Stimulated activated CD8-positive, alpha-beta memory T cell treated with anti-CD3 and anti-CD28 coated beads, Interleukin-2, amount 100 ng/mL, for 48 hours (primary cell): ENCODE data around the gene CTU1.
A peak's percentile ranks its signal among the peaks of the same experiment; 100 is the strongest.
"Not testable (repeated sequence)": the region's sequence is repeated elsewhere in the genome, so short reads cannot be mapped to it uniquely, and the experiment has no call there.

Experiments
- DNase-seq, 2 donors: peaks; one replicate each; pipeline ENCODE4 v3.0.0-alpha.2; 2020; ENCODE audit warnings: low read depth in 2 of 2

CTU1 gene

DNA sequence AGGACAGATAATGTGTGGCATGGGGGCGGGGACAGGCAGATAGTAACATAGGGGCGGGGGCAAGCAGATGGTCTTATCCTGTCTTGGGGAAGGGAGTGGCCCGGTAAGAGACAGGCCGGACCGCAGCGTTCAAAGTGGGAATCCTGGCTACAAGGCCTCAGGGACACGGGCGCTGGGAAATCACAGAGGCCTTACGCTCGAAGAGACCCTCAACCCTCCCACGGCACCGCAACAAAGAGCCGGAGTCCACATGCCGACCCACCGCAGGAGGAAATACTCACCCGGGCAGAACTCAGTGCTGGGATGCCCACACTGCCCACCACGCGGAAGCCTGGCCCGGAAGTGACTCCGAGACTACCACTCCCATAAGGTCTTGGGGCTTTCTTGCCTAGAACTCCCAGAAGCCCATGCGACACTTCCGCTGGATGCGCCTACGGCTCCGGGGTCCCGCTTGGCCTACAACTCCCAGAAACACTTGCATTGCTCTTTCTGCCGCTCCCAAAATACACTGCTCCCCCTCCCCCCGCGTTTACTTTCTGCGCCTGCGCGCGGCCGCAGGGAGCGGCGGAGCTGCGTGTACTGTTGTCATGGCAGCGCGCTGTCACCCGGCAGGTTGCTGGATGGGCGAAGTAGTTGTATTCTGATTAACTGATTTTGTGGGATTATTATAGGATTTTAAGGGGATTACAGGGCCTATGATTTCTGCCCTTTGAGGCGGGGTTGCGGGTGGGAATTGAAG, at the start of gene CTU1:
Gene CTU1 (minus strand): TSS at position 344 of the 739 bp plus-strand sequence. CDS start 3,840 bp downstream, outside the sequence.
- peak; percentile 95 to 96 for DNase-seq

DNA sequence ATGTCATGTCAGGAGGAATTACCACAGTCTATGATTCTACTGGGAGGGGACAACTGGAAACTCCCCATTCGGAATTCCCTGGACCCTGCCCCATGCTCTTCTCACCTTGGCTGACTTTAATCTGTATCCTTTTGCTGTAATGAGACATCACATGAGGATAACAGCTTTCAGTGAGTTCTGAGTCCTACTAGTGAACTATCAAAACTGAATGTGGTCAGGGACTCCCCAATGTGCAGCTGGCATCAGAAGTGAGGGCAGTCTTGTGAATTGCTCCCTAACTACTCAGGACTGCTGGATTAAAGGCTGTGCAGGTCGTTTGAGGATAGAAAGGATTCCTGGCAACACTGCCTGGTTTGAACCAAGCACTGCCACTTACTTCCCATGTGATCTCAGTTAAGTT, 49.1 kb upstream of the CTU1 start:
- no peak for DNase-seq

DNA sequence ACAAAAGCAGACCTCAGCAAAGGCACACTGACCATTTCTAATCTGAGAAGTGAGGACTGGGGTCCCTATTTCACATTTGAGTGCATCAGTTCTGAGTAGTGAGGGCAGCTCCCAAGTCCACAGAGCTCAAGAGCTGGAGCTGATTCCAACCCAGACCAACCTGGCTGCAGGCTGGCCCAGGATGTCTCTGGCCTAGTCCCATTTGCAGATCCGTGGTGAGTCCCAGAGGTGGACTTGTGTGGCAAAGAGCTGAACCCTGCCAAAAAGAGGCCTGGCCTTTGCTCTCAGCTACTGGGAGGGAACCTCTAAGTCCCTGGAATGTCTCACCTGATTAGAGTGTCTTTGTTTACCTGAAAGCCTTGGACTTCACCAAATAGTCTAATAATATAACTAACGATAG, 48.5 kb upstream of the CTU1 start:
- DNase-seq: no peak

GRCh38 chr19:51150627-51151026, 42.4 kb upstream of the CTU1 start:
- no peak for DNase-seq

- DNase-seq: no peak
Observed at GRCh38 chr19:51148580-51148979, 40.4 kb upstream of the CTU1 start.

GRCh38 chr19:51147663-51148062, 39.5 kb upstream of the CTU1 start:
- no peak for DNase-seq

GRCh38 chr19:51146751-51147150, 38.5 kb upstream of the CTU1 start:
- DNase-seq: no peak

GRCh38 chr19:51145916-51146493, 37.8 kb upstream of the CTU1 start:
- DNase-seq: no peak

DNA sequence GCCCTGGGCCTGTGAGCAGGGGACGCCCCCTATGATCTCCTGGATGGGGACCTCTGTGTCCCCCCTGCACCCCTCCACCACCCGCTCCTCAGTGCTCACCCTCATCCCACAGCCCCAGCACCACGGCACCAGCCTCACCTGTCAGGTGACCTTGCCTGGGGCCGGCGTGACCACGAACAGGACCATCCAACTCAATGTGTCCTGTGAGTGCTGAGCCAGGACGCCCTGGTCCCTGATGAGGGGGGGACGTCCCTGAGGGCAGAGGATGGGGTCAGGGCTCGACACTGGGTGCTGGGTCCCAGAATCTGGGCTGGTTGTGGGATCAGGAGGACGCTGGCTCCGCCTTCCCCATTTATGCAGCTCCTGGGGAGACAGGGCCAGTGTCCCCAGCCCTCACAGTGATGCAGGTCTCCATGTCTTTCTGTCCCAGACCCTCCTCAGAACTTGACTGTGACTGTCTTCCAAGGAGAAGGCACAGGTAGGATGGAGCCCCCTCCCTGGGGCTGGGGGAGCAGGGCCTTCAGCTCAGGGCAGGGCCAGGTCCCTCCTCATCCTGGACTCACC, 36.4 kb upstream of the CTU1 start:
- DNase-seq: no peak

- DNase-seq: no peak
Observed at GRCh38 chr19:51143486-51143885, 35.3 kb upstream of the CTU1 start.

- DNase-seq: not testable (repeated sequence)
Observed at GRCh38 chr19:51142809-51143475, 34.7 kb upstream of the CTU1 start.

GRCh38 chr19:51142119-51142518, 33.9 kb upstream of the CTU1 start, which contains the start of gene SIGLEC7:
Gene SIGLEC7 (plus strand): TSS chr19:51142301. CDS start chr19:51142370, 69 bp downstream.
- DNase-seq: no peak

- no peak for DNase-seq
Observed at GRCh38 chr19:51141181-51141580, 33.0 kb upstream of the CTU1 start.

GRCh38 chr19:51140441-51140840, 32.2 kb upstream of the CTU1 start:
- DNase-seq: no peak

DNA sequence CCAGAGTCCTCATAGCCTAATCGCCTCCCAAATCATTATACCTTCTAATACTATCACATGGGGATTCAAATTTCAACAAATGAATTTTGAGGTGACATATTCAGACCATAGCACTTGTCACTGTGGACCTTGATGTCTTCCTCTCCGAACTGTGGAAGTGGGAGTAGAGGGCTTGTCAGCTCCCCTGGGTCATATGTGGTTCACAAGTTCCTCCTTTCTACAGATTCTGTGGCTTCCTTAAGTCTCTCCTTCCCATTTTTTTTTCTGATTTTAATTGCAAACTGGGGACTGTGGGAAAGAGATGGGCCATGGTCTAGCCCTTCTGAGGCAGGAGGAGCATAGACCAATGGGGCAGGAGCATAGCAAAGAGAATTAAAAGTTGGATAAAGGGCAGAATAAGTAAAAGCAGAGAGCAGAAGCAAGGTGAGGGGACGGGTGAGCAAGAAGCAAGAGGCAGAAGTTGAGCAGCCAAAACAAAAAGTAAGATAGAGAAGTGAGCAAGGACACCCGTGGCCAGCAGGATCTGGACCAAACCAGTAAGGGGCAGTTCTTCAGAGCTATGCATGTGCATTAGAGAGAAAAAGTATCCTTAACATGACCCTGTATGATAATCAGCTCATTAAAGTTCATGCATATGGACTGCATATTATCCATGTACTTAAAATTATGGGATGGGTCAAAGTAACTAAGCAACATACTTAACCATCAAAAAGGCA, 31.2 kb upstream of the CTU1 start:
- DNase-seq: no peak

GRCh38 chr19:51138549-51138979, 30.4 kb upstream of the CTU1 start:
- DNase-seq: no peak

- DNase-seq: no peak
Observed at GRCh38 chr19:51137792-51138425, 29.7 kb upstream of the CTU1 start.

DNA sequence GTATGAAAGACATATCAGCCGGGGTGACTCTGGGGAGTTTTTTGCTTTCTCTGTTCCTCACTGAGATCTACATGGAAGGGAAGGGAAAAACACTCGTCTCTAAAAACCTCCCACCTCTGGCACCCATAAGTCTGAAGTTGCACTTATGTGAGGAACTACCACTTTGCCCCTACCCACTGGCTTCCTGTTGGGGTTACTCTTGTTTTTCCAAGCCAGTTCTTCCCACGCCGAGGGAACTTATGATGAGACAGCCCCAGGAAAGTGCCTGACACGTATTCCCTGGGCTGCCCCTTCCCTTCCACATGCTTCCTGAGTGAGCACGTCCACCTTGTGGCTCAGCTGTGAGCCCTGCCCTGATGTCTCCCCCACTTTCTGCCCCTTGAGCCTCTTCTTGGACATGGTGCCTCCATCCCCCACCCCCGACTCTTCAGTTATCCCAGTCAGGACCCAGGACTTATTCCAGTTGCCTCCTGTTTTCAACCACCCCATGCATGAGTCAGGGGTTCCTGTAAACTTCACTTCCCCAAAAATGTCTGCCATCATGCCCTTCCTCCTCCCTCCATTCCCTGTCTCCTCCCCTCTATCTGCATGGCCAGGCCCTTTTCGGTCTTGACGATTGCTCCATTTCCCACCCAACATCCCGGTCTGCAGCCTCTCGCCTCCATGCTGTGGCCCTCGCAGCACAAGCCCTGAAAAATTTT, 28.8 kb upstream of the CTU1 start:
- no peak for DNase-seq

DNA sequence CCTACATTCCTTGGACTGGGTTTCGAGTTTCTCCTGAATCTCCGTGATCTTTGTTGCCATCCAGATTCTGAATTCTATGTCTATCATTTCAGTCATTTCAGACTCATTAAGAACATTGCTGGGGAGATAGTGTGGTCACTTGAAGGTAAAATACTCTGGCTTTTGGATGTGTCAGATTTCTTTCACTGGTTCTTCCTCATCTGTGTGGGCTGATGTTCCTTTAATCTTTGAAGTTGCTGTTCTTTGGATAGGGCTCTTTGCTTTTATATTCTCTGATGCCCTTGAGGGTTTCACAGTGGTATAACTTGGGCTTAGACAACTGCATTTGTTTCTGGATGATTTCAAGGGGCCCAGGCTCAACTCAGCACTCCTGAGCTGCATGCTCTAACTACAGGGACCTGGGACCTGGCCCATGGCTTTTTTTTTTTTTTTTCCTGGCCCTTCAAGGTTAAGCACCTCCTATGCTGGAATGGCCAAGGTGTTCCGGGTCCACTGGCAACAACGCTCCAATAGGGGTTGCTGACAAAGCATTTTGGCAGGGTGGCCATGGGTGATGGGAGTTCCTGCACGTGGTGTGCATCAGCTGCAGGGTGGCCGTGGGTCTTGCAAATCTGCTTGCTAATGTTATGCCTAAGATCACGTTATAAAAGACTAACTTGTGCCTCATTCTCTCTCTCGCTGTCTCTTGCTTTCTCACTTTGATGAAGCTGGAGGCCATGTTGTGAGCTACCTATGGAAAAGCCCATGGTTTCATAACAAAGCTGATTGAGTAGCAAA, 28.0 kb upstream of the CTU1 start:
- no peak for DNase-seq

- no peak for DNase-seq
Observed at GRCh38 chr19:51135004-51135403, 26.8 kb upstream of the CTU1 start.
